Thymus (tissue), 11 donors: ENCODE data around the gene MTA3. TPM values are rescaled to one million over a fixed set of nuclear protein-coding genes. Genes with fewer than 3 reads are reported as not detected.

Source experiments
- DNase-seq, 9 donors: peaks; one replicate each; pipeline ENCODE4 v3.0.0-alpha.2; 2013; ENCODE audit warnings: low spot score in 9 of 9, low read depth in 6 of 9, missing footprints in 1 of 9
- H3K27ac ChIP-seq, 2 donors: one replicate each; pipeline ENCODE4 v1.5.1; 2013; ENCODE audit warnings: control low read depth in 1 of 2, low read depth in 1 of 2, low read length in 1 of 2, mild to moderate bottlenecking in 1 of 2, moderate library complexity in 1 of 2
- H3K27me3 ChIP-seq, 2 donors: one replicate each; pipeline ENCODE4 v1.5.1; 2013; ENCODE audit warnings: low read length in 1 of 2; ENCODE audit not compliant: control insufficient read depth in 2 of 2, insufficient read depth in 1 of 2
- H3K36me3 ChIP-seq, 2 donors: one replicate each; pipeline ENCODE4 v1.5.1; 2013; ENCODE audit warnings: low read length in 1 of 2, mild to moderate bottlenecking in 1 of 2, moderate library complexity in 1 of 2; ENCODE audit not compliant: control insufficient read depth in 2 of 2, insufficient read depth in 2 of 2
- H3K4me1 ChIP-seq, 2 donors: one replicate each; pipeline ENCODE4 v1.5.1; 2013; ENCODE audit warnings: low read length in 2 of 2; ENCODE audit not compliant: control insufficient read depth in 2 of 2, insufficient read depth in 2 of 2
- H3K4me3 ChIP-seq, 2 donors: one replicate each; pipeline ENCODE4 v1.5.1; 2013; ENCODE audit warnings: low read length in 2 of 2, control low read depth in 1 of 2, mild to moderate bottlenecking in 1 of 2
- H3K9me3 ChIP-seq, 2 donors: one replicate each; pipeline ENCODE4 v1.5.1; 2013; ENCODE audit warnings: low read length in 1 of 2, mild to moderate bottlenecking in 1 of 2; ENCODE audit not compliant: control insufficient read depth in 2 of 2, insufficient read depth in 1 of 2
- WGBS: extraction: QIAGEN DNeasy Blood & Tissue Kit; methylation state at CpG from one replicate; pipeline ENCODE4 v1.1.7; 2013; 5-methylcytosine and 5-hydroxymethylcytosine counted together
- polyA plus RNA-seq: library from polyadenylated mRNA; stranded (reverse); fragments of 200-250 nt; gene quantifications from one replicate; pipeline ENCODE4 v1.2.3, GENCODE V29; 2013
- total RNA-seq: library from RNA; stranded (reverse); fragments of 120-200 nt; gene quantifications from one replicate; pipeline ENCODE4 v1.2.4, GENCODE V29; 2013
- donor health status: healthy.

MTA3 gene
- total and polyA plus RNA-seq, 2 donors, result 64.9 to 77.4 TPM

GRCh38 chr2:42693688-42694479 is 125.5 kb downstream of the MTA3 start:
- Histone ChIP-seq H3K4me1 (no peaks in the 10 kb centered on the region), H3K27ac (no peak overlapping the region), H3K4me3 (no peak overlapping the region), H3K27me3 (no peaks in the 10 kb centered on the region), H3K9me3 (no peaks in the 10 kb centered on the region), H3K36me3 (peaks cover 24 to 65% of the 10 kb centered on the region in 2 donors)
- DNase-seq, result no peak
- 98% methylated on average over 5 of the region's 5 CpGs for WGBS

GRCh38 chr2:42696987-42697386 is 128.6 kb downstream of the MTA3 start:
- Histone ChIP-seq H3K4me3 (no peak overlapping the region), H3K4me1 (no peaks in the 10 kb centered on the region), H3K36me3 (peaks cover 37 to 80% of the 10 kb centered on the region in 2 donors), H3K27me3 (no peaks in the 10 kb centered on the region), H3K9me3 (no peaks in the 10 kb centered on the region), H3K27ac (no peak overlapping the region)
- no peak for DNase-seq

GRCh38 chr2:42698940-42699339 is 130.5 kb downstream of the MTA3 start:
- 98% methylated on average over 4 of the region's 4 CpGs for WGBS

GRCh38 chr2:42706836-42707235 is 138.4 kb downstream of the MTA3 start:
- Histone ChIP-seq H3K27ac (no peak overlapping the region), H3K27me3 (no peaks in the 10 kb centered on the region), H3K4me3 (no peak overlapping the region), H3K9me3 (no peaks in the 10 kb centered on the region), H3K4me1 (no peaks in the 10 kb centered on the region), H3K36me3 (peaks cover 32 to 80% of the 10 kb centered on the region in 2 donors)
- DNase-seq, result no peak
- WGBS, result 99% methylated on average over 3 of the region's 3 CpGs

More at GRCh38 chr2:42698940-42699339, 130.5 kb downstream of the MTA3 start:
- Histone ChIP-seq H3K27me3 (no peaks in the 10 kb centered on the region), H3K9me3 (no peaks in the 10 kb centered on the region), H3K36me3 (peaks cover 31 to 80% of the 10 kb centered on the region in 2 donors), H3K4me3 (no peak overlapping the region), H3K4me1 (no peaks in the 10 kb centered on the region), H3K27ac (no peak overlapping the region)
- no peak for DNase-seq

GRCh38 chr2:42708179-42708578 is 139.7 kb downstream of the MTA3 start:
- Histone ChIP-seq H3K27me3 (no peaks in the 10 kb centered on the region), H3K36me3 (peaks cover 30 to 81% of the 10 kb centered on the region in 2 donors), H3K27ac (no peak overlapping the region), H3K4me1 (no peaks in the 10 kb centered on the region), H3K4me3 (no peak overlapping the region), H3K9me3 (no peaks in the 10 kb centered on the region)
- no peak for DNase-seq
- 66% methylated on average over 6 of the region's 6 CpGs for WGBS

GRCh38 chr2:42711896-42712295 is 143.5 kb downstream of the MTA3 start:
- Histone ChIP-seq H3K4me1 (no peaks in the 10 kb centered on the region), H3K27ac (no peak overlapping the region), H3K27me3 (no peaks in the 10 kb centered on the region), H3K36me3 (peaks cover 19 to 63% of the 10 kb centered on the region in 2 donors), H3K9me3 (no peaks in the 10 kb centered on the region), H3K4me3 (no peak overlapping the region)
- 95% methylated on average over 1 of the region's 1 CpG for WGBS
- DNase-seq, result no peak

GRCh38 chr2:42712934-42713333 is 144.5 kb downstream of the MTA3 start:
- peaks cover 20 to 55% of the 10 kb centered on the region in 2 donors for H3K36me3 ChIP-seq
- H3K27ac ChIP-seq, result no peak overlapping the region
- DNase-seq, result no peak
- no peaks in the 10 kb centered on the region for H3K4me1 ChIP-seq
- no peaks in the 10 kb centered on the region for H3K9me3 ChIP-seq
- 98% methylated on average over 2 of the region's 2 CpGs for WGBS
- H3K27me3 ChIP-seq, result no peaks in the 10 kb centered on the region
- no peak overlapping the region for H3K4me3 ChIP-seq

- Histone ChIP-seq H3K27ac (no peak overlapping the region), H3K4me1 (no peaks in the 10 kb centered on the region), H3K27me3 (no peaks in the 10 kb centered on the region), H3K9me3 (no peaks in the 10 kb centered on the region), H3K4me3 (no peak overlapping the region), H3K36me3 (peaks cover 14 to 51% of the 10 kb centered on the region in 2 donors)
- WGBS, result 76% methylated on average over 4 of the region's 4 CpGs
- DNase-seq, result no peak
Measured at GRCh38 chr2:42713920-42714319, 145.5 kb downstream of the MTA3 start.

- no peaks in the 10 kb centered on the region for H3K27me3 ChIP-seq
- DNase-seq, result no peak
- H3K4me3 ChIP-seq, result no peak overlapping the region
- H3K27ac ChIP-seq, result no peak overlapping the region
- over 99% methylated on average over 7 of the region's 7 CpGs for WGBS
- H3K9me3 ChIP-seq, result no peaks in the 10 kb centered on the region
- H3K36me3 ChIP-seq, result peaks cover 13 to 47% of the 10 kb centered on the region in 2 donors
- H3K4me1 ChIP-seq, result no peaks in the 10 kb centered on the region
Measured at GRCh38 chr2:42714686-42715085, 146.3 kb downstream of the MTA3 start.
